ENCODE data around the gene COL27A1.

GRCh38 chr9:114273461-114273881 lies 118.1 kb downstream of the COL27A1 start:
- TF ChIP-seq EZH2 (IDR thresholded peaks at IDR 0.05; ENCODE audit: borderline replicate concordance, low read depth, low read length, poor library complexity, severe bottlenecking): no peak
- TF ChIP-seq CTCF (conservative IDR thresholded peaks at IDR 0.05; ENCODE audit: low read depth, low read length): no peak

Data from A673 (cell line).